Mucosa of descending colon (tissue), 3 donors: ENCODE data around the gene SPIB. TPM values are rescaled to one million over a fixed set of nuclear protein-coding genes. Genes with fewer than 3 reads are reported as not detected.

ENCODE experiments used
- ATAC-seq: fragments of 200-7000 bp; cut with Tn5 transposase; one replicate; pipeline ENCODE4 v1.9.1; 2020; ENCODE audit warnings: mild to moderate bottlenecking, moderate library complexity
- DNase-seq, 3 donors: peaks; one replicate each; pipeline ENCODE4 v3.0.0-alpha.2; 2020
- H3K36me3 ChIP-seq: fragments of 200-600 bp; one replicate; pipeline ENCODE4 v1.8.0; 2021; ENCODE audit warnings: low read depth, mild to moderate bottlenecking
- H3K4me1 ChIP-seq: fragments of 200-600 bp; one replicate; pipeline ENCODE4 v1.8.0; 2021; ENCODE audit warnings: low read depth, mild to moderate bottlenecking
- H3K4me3 ChIP-seq: fragments of 200-600 bp; one replicate; pipeline ENCODE4 v1.8.0; 2021; ENCODE audit warnings: mild to moderate bottlenecking
- H3K9me3 ChIP-seq: fragments of 200-600 bp; one replicate; pipeline ENCODE4 v1.8.0; 2021; ENCODE audit warnings: mild to moderate bottlenecking
- CTCF ChIP-seq: fragments of 200-600 bp; IDR thresholded peaks from one replicate; pipeline ENCODE4 v1.8.0; 2022; ENCODE audit warnings: antibody characterized with exemption, mild to moderate bottlenecking
- intact Hi-C, 2 donors: fragments of 100-400 bp; cut with DNase I in 1 of 2; cut with micrococcal nuclease in 1 of 2; formaldehyde crosslinking; loops; one replicate each; pipeline versions ENCODE4 v1.11.0 to v1.11.1; 2022; cut with DNase I, micrococcal nuclease
- total RNA-seq, 3 donors: library from RNA; stranded (reverse); fragmentation: NEBNext Ultra II Directional in 2 of 3; extraction: Animal tissue kit (Norgen Biotek cat#: 25700) in 2 of 3; gene quantifications; one replicate each; pipeline versions ENCODE4 v1.2.1 to v1.2.4, GENCODE V29; 2021 to 2023
- donor health status: DM: no; HTN: no; CAD: no; lungs with moderate emphysema.
- donor health status: DM: no; HTN: no; CAD: no.
- donor health status: DM: no; HTN: yes; CAD: no.

The SPIB gene
- total RNA-seq, 3 donors from 2014 or later, result 21.5 to 83.1 (median 61.6) TPM

GRCh38 chr19:50430888-50431342 lies 12.2 kb downstream of the SPIB start:
- H3K9me3 ChIP-seq, result no peaks in the 10 kb centered on the region
- H3K4me1 ChIP-seq, result peaks cover 4% of the 10 kb centered on the region
- DNase-seq (no peak), ATAC-seq (no peak)
- TF ChIP-seq CTCF, result no peak
- intact Hi-C loops, result no loop called here
- no peaks in the 10 kb centered on the region for H3K36me3 ChIP-seq
- H3K4me3 ChIP-seq, result no peak overlapping the region

- intact Hi-C loops, result no loop called here
- no peak for TF ChIP-seq CTCF
- no peaks in the 10 kb centered on the region for H3K36me3 ChIP-seq
- DNase-seq, result peak; percentile 87 to 90 (median 87)
- peak overlapping the region; percentile 9 for H3K4me3 ChIP-seq
- ATAC-seq, result peak; percentile 88
- peaks cover 4% of the 10 kb centered on the region for H3K4me1 ChIP-seq
- H3K9me3 ChIP-seq, result no peaks in the 10 kb centered on the region
These were observed 12.8 kb downstream of the SPIB start for GRCh38 chr19:50431343-50432220.

- DNase-seq (no peak), ATAC-seq (peak; percentile 6)
- intact Hi-C loops, result no loop called here
- no peak for TF ChIP-seq CTCF
- no peaks in the 10 kb centered on the region for H3K9me3 ChIP-seq
- peaks cover 4% of the 10 kb centered on the region for H3K4me1 ChIP-seq
- peak within 1 kb of the TSS; percentile 9 for H3K4me3 ChIP-seq
- no peaks in the 10 kb centered on the region for H3K36me3 ChIP-seq
These were observed 13.7 kb downstream of the SPIB start, which contains the start of gene MYBPC2 for GRCh38 chr19:50432221-50433028. Gene MYBPC2 (plus strand): TSS chr19:50432892. CDS start chr19:50432954, 62 bp downstream.

- Histone ChIP-seq H3K36me3 (no peaks in the 10 kb centered on the region), H3K4me3 (no peak overlapping the region), H3K9me3 (no peaks in the 10 kb centered on the region), H3K4me1 (peaks cover 4% of the 10 kb centered on the region)
- intact Hi-C loops, result no loop called here
- ATAC-seq (no peak), DNase-seq (no peak)
- no peak for TF ChIP-seq CTCF
These were observed 14.8 kb downstream of the SPIB start for GRCh38 chr19:50433201-50434180.

- no peak for TF ChIP-seq CTCF
- Histone ChIP-seq H3K4me3 (no peak overlapping the region), H3K4me1 (peaks cover 4% of the 10 kb centered on the region), H3K36me3 (no peaks in the 10 kb centered on the region), H3K9me3 (no peaks in the 10 kb centered on the region)
- intact Hi-C loops, result no loop called here
- ATAC-seq (no peak), DNase-seq (peak in 1 of 3 donors; percentile 72)
These were observed 15.8 kb downstream of the SPIB start for GRCh38 chr19:50434525-50434924.
